ENCODE data around the gene PRM1. TPM values are rescaled to one million over a fixed set of nuclear protein-coding genes. Genes with fewer than 3 reads are reported as not detected.
A peak's percentile ranks its signal among the peaks of the same experiment; 100 is the strongest.

PRM1 gene
- total RNA-seq, 4 donors from 2014 or later, result not detected

- no peak overlapping the region for H3K27ac ChIP-seq
- H3K4me3 ChIP-seq, result peak overlapping the region; percentile 10
- H3K4me1 ChIP-seq, result peaks cover 39% of the 10 kb centered on the region
- no peaks in the 10 kb centered on the region for H3K9me3 ChIP-seq
- H3K36me3 ChIP-seq, result no peaks in the 10 kb centered on the region
- TF ChIP-seq POLR2AphosphoS5 (IDR thresholded peaks at IDR 0.05) (no peak), EP300 (IDR thresholded peaks at IDR 0.05) (no peak), POLR2A (IDR thresholded peaks at IDR 0.05) (no peak), CTCF (IDR thresholded peaks at IDR 0.05) (no peak)
- peak; percentile 79 to 83 for DNase-seq (ENCODE audit: low spot score in 2 of 2)
- WGBS, result 39% methylated on average over 12 of the region's 15 CpGs
- H3K27me3 ChIP-seq, result no peaks in the 10 kb centered on the region
Observed at GRCh38 chr16:11258553-11259492, 22.3 kb downstream of the PRM1 start.

- TF ChIP-seq CTCF (IDR thresholded peaks at IDR 0.05), result peak; percentile 25 to 67
- TF ChIP-seq EP300 (IDR thresholded peaks at IDR 0.05), result no peak
- TF ChIP-seq POLR2AphosphoS5 (IDR thresholded peaks at IDR 0.05), result no peak
- no peak for TF ChIP-seq POLR2A (IDR thresholded peaks at IDR 0.05)
- WGBS, result 26% methylated on average over 19 of the region's 21 CpGs
- H3K27ac ChIP-seq, result peak overlapping the region; percentile 96
- DNase-seq (ENCODE audit: low spot score in 2 of 2), result peak; percentile 86
- no peaks in the 10 kb centered on the region for H3K36me3 ChIP-seq
- H3K27me3 ChIP-seq, result no peaks in the 10 kb centered on the region
- H3K9me3 ChIP-seq, result no peaks in the 10 kb centered on the region
- H3K4me1 ChIP-seq, result peaks cover 48% of the 10 kb centered on the region
- H3K4me3 ChIP-seq, result peak overlapping the region; percentile 89
Observed at GRCh38 chr16:11257131-11257938, 23.8 kb downstream of the PRM1 start.

- WGBS, result 2% methylated on average over 12 of the region's 32 CpGs
- DNase-seq (ENCODE audit: low spot score in 2 of 2), result peak; percentile 81 to 90
- Histone ChIP-seq H3K36me3 (no peaks in the 10 kb centered on the region), H3K4me1 (peaks cover 51% of the 10 kb centered on the region), H3K4me3 (peak overlapping the region; percentile 89), H3K9me3 (no peaks in the 10 kb centered on the region), H3K27ac (peak overlapping the region; percentile 96), H3K27me3 (no peaks in the 10 kb centered on the region)
- TF ChIP-seq EP300 (IDR thresholded peaks at IDR 0.05), result no peak
- no peak for TF ChIP-seq POLR2A (IDR thresholded peaks at IDR 0.05)
- no peak for TF ChIP-seq CTCF (IDR thresholded peaks at IDR 0.05)
- no peak for TF ChIP-seq POLR2AphosphoS5 (IDR thresholded peaks at IDR 0.05)
Observed at GRCh38 chr16:11256661-11257130, 24.4 kb downstream of the PRM1 start.

- peak within 1 kb of the TSS; percentile 96 for H3K27ac ChIP-seq
- no peaks in the 10 kb centered on the region for H3K9me3 ChIP-seq
- TF ChIP-seq POLR2A (IDR thresholded peaks at IDR 0.05) (peak; percentile 87 to 98), EP300 (IDR thresholded peaks at IDR 0.05) (no peak), CTCF (IDR thresholded peaks at IDR 0.05) (peak; percentile 81 to 95), POLR2AphosphoS5 (IDR thresholded peaks at IDR 0.05) (peak in 1 of 3 donors; percentile 68)
- WGBS, result 1% methylated on average over 53 of the region's 100 CpGs
- peak within 1 kb of the TSS; percentile 89 for H3K4me3 ChIP-seq
- H3K27me3 ChIP-seq, result no peaks in the 10 kb centered on the region
- H3K36me3 ChIP-seq, result no peaks in the 10 kb centered on the region
- DNase-seq (ENCODE audit: low spot score in 2 of 2), result peak; percentile 86 to 89
- H3K4me1 ChIP-seq, result peaks cover 51% of the 10 kb centered on the region
Observed at GRCh38 chr16:11255737-11256660, 25.1 kb downstream of the PRM1 start, which contains the start of gene SOCS1. SOCS1 (minus strand) TSS chr16:11256204; CDS start chr16:11255478, 726 bp downstream.

Data from suprapubic skin (tissue), 4 donors.